Measurements from ENCODE around the gene ABTB2.
"Not testable (repeated sequence)": the region's sequence is repeated elsewhere in the genome, so short reads cannot be mapped to it uniquely, and the experiment has no call there.

The ABTB2 gene

GRCh38 chr11:34260072-34260575, 97.7 kb downstream of the ABTB2 start:
- DNase-seq = no peak

GRCh38 chr11:34259087-34259486, 98.7 kb downstream of the ABTB2 start:
- DNase-seq = no peak

- no peak for DNase-seq
Observed at GRCh38 chr11:34256626-34257025, 101.2 kb downstream of the ABTB2 start.

- DNase-seq = no peak
Observed at GRCh38 chr11:34256150-34256549, 101.7 kb downstream of the ABTB2 start.

GRCh38 chr11:34255101-34255500, 102.7 kb downstream of the ABTB2 start:
- no peak for DNase-seq

GRCh38 chr11:34254011-34254410, 103.8 kb downstream of the ABTB2 start:
- no peak for DNase-seq

- no peak for DNase-seq
Observed at GRCh38 chr11:34252651-34253050, 105.2 kb downstream of the ABTB2 start.

GRCh38 chr11:34252015-34252414, 105.8 kb downstream of the ABTB2 start:
- no peak for DNase-seq

GRCh38 chr11:34251589-34251980, 106.2 kb downstream of the ABTB2 start:
- DNase-seq = no peak

- DNase-seq = peak; percentile 76 to 90
Observed at GRCh38 chr11:34250732-34251588, 106.8 kb downstream of the ABTB2 start.

GRCh38 chr11:34250211-34250610, 107.6 kb downstream of the ABTB2 start:
- no peak for DNase-seq

- DNase-seq = no peak
Observed at GRCh38 chr11:34249439-34249838, 108.4 kb downstream of the ABTB2 start.

- not testable (repeated sequence) for DNase-seq
Observed at GRCh38 chr11:34246511-34246910, 111.3 kb downstream of the ABTB2 start.

- DNase-seq = no peak
Observed at GRCh38 chr11:34245041-34245440, 112.8 kb downstream of the ABTB2 start.

GRCh38 chr11:34243600-34244464, 114.0 kb downstream of the ABTB2 start:
- DNase-seq = no peak

- DNase-seq = no peak
Observed at GRCh38 chr11:34242037-34242625, 115.7 kb downstream of the ABTB2 start.

- no peak for DNase-seq
Observed at GRCh38 chr11:34240150-34240494, 117.7 kb downstream of the ABTB2 start.

- no peak for DNase-seq
Observed at GRCh38 chr11:34239465-34240149, 118.2 kb downstream of the ABTB2 start.

- no peak for DNase-seq
Observed at GRCh38 chr11:34238966-34239365, 118.8 kb downstream of the ABTB2 start.

GRCh38 chr11:34238533-34238932, 119.3 kb downstream of the ABTB2 start:
- no peak for DNase-seq

GRCh38 chr11:34236572-34236971, 121.2 kb downstream of the ABTB2 start:
- DNase-seq = no peak

- DNase-seq = no peak
Observed at GRCh38 chr11:34235591-34236071, 122.2 kb downstream of the ABTB2 start.

GRCh38 chr11:34235189-34235588, 122.6 kb downstream of the ABTB2 start:
- DNase-seq = peak in 1 of 2 donors; percentile 6
